Fibroblast of villous mesenchyme (primary cell): ENCODE results near the gene ALG1L2. TPM values are rescaled to one million over a fixed set of nuclear protein-coding genes. Genes with fewer than 3 reads are reported as not detected.
"Not testable (repeated sequence)": the region's sequence is repeated elsewhere in the genome, so short reads cannot be mapped to it uniquely, and the experiment has no call there.

Source experiments
- DNase-seq: peaks from one replicate; pipeline ENCODE4 v3.0.0-alpha.2; 2010; ENCODE audit warnings: low read depth
- H3K4me3 ChIP-seq: 2 replicates; pipeline ENCODE4 v1.5.1; 2011; ENCODE audit warnings: low read depth, mild to moderate bottlenecking, low read length
- total RNA-seq: library from RNA; depleted of rRNA; stranded (reverse); fragments of >200 nt; gene quantifications from 2 replicates; pipeline ENCODE4 v1.2.3, GENCODE V29; 2012
- TF ChIP-seq, protein P1 (sequence below): IDR thresholded peaks from 2 replicates; pipeline ENCODE4 v1.5.1; 2012; ENCODE audit warnings: low read depth, mild to moderate bottlenecking, low read length; ENCODE audit not compliant: insufficient read depth

The ALG1L2 gene
- total RNA-seq, 1 donor, result 0.86 TPM

GRCh38 chr3:130091958-130092357 lies 10.3 kb downstream of the ALG1L2 start:
- TF ChIP-seq, protein P1, sequence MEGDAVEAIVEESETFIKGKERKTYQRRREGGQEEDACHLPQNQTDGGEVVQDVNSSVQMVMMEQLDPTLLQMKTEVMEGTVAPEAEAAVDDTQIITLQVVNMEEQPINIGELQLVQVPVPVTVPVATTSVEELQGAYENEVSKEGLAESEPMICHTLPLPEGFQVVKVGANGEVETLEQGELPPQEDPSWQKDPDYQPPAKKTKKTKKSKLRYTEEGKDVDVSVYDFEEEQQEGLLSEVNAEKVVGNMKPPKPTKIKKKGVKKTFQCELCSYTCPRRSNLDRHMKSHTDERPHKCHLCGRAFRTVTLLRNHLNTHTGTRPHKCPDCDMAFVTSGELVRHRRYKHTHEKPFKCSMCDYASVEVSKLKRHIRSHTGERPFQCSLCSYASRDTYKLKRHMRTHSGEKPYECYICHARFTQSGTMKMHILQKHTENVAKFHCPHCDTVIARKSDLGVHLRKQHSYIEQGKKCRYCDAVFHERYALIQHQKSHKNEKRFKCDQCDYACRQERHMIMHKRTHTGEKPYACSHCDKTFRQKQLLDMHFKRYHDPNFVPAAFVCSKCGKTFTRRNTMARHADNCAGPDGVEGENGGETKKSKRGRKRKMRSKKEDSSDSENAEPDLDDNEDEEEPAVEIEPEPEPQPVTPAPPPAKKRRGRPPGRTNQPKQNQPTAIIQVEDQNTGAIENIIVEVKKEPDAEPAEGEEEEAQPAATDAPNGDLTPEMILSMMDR, result no peak
- no peak for DNase-seq
- H3K4me3 ChIP-seq, result no peak overlapping the region

DNA sequence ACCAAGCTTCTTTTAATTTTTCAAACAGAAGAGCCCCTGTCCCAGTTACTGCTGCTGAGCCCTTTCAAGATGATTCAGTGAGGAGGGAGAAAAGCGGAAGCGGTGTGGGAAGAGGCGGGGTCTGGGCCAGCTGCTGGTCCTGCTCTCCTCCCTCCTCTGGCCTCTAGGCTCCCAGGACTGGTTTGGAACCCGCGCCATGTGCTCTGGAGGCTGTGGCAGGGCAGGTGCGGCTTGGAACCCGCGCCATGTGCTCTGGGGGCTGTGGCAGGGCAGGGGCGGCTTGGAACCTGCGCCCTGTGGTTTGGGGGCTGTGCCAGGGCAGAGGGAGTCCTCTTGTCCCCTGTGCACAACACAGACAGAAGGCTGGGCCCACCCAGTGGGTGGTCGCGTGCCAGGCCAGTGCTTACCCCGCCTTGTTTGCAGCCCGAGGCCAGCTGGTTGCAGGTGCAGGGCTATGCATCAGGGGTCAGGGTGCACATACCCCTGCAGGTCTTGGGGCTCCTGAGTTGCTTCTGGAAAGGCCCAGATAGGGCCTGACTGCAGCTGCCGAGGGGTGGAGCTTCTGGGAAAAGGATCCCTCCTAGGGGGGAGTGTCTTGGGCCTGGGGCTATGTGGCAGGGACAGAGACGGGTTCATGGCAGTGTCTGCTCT lies 12.2 kb downstream of the ALG1L2 start:
- TF ChIP-seq, protein P1, result no peak
- no peak overlapping the region for H3K4me3 ChIP-seq
- DNase-seq, result no peak

GRCh38 chr3:130094491-130094941 lies 12.9 kb downstream of the ALG1L2 start:
- not testable (repeated sequence) for DNase-seq, H3K4me3 ChIP-seq

- not testable (repeated sequence) for H3K4me3 ChIP-seq, DNase-seq
Measured at GRCh38 chr3:130095858-130096257, 14.2 kb downstream of the ALG1L2 start.

GRCh38 chr3:130097096-130097495 lies 15.5 kb downstream of the ALG1L2 start:
- not testable (repeated sequence) for H3K4me3 ChIP-seq, DNase-seq

- TF ChIP-seq, protein P1, result peak; percentile 55
- not testable (repeated sequence) for DNase-seq, H3K4me3 ChIP-seq
Measured at GRCh38 chr3:130097690-130098638, 16.3 kb downstream of the ALG1L2 start.

- not testable (repeated sequence) for DNase-seq, H3K4me3 ChIP-seq
Measured at GRCh38 chr3:130098639-130099385, 17.2 kb downstream of the ALG1L2 start.

DNA sequence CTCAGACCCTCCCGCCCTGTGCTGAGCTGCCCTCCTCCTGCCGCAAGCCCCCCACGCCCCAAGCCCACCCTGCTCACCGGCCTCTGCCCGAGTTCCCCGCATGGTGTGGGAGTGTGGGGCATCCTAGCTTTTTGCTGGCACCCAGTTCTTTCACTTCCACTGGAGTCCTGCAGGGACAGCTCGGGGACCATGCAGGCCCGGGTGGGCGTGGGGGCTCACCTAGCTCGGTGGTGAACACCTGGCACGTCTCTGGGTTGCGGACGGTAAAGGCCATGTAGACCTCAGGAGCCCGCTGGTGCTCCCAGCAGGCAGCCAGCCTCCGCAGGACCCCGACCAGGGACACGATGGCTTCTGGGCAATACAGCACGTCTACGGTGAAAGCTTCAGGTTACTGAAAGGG lies 20.9 kb downstream of the ALG1L2 start:
- DNase-seq, H3K4me3 ChIP-seq: not testable (repeated sequence)

- DNase-seq, result peak; percentile 27
- H3K4me3 ChIP-seq, result not testable (repeated sequence)
Measured at GRCh38 chr3:130104191-130104590, 22.6 kb downstream of the ALG1L2 start.

GRCh38 chr3:130107333-130107995 lies 25.8 kb downstream of the ALG1L2 start:
- not testable (repeated sequence) for H3K4me3 ChIP-seq

DNA sequence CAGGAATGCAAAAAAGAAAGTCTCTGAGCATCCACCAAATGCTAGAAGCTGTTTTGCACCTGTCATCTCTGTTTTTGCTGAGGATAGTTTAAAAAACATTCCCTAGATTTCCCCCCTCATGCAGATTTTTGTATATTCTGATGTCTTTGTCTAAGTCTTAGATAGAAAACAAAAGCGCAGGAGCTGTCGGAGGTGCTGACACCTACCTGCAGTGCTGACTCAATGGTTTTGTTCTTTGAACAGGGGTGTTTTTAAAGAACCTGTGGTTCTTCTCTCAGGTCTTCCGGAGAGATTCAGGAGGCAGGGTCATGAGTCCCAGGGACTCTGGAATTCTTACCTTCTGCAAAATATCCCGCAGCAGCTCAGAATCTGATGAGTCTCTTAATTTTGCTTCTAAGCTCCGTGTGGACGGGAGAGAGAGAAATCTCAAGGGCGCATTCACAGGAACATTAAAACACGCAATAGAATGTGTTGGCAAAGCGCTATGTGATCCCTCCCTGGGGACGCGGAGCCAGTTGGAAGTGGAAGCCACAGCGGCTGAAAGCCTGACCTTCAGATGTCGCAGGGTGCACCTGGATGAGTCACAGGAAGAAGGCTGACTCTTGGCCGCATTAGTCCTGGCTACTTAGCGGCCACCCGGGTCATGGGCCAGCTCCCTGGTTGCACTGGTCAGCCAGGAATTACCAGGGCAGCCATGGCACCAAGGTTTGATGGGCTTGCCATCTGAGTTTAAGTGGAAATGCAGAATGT lies 27.4 kb downstream of the ALG1L2 start:
- not testable (repeated sequence) for DNase-seq, H3K4me3 ChIP-seq

More at GRCh38 chr3:130107333-130107995, 25.8 kb downstream of the ALG1L2 start:
- DNase-seq, result not testable (repeated sequence)

- H3K4me3 ChIP-seq, result peak overlapping the region; percentile 73
Measured at GRCh38 chr3:130110386-130111169, 28.9 kb downstream of the ALG1L2 start.

More at GRCh38 chr3:130110386-130111169, 28.9 kb downstream of the ALG1L2 start:
- peak; percentile 74 for DNase-seq
